Prostate gland (tissue), 2 donors: ENCODE data around the gene CENPB. TPM values are rescaled to one million over a fixed set of nuclear protein-coding genes. Genes with fewer than 3 reads are reported as not detected.

ENCODE experiments used
- DNase-seq: peaks from one replicate; pipeline ENCODE4 v3.0.0-alpha.2; 2019; ENCODE audit warnings: low spot score
- H3K27ac ChIP-seq, 2 donors: fragments of 200-600 bp; sonication (generic); 2 replicates each; pipeline ENCODE4 v1.5.1; 2017 to 2019
- H3K27me3 ChIP-seq: fragments of 200-600 bp; sonication (generic); replicated peaks from 2 replicates; pipeline ENCODE4 v1.5.1; 2019; ENCODE audit not compliant: insufficient read depth
- H3K36me3 ChIP-seq, 2 donors: fragments of 200-600 bp; sonication (generic); 1 replicate in 1 of 2; 2 replicates in 1 of 2; pipeline versions ENCODE4 v1.5.1 to v1.8.1; 2017 to 2019
- H3K4me1 ChIP-seq: fragments of 200-600 bp; sonication (generic); replicated peaks from 2 replicates; pipeline ENCODE4 v1.5.1; 2019
- H3K4me3 ChIP-seq, 2 donors: fragments of 200-600 bp; sonication (generic); 2 replicates each; pipeline ENCODE4 v1.5.1; 2017 to 2019
- H3K9me3 ChIP-seq: fragments of 200-600 bp; sonication (generic); 2 replicates; pipeline ENCODE4 v1.5.1; 2017
- CTCF ChIP-seq, 4 experiments: fragments of 200-600 bp in 2 of 4; fragments of 450-650 bp in 2 of 4; sonication (generic) in 2 of 4; IDR thresholded peaks; 1 replicate in 3 of 4; 2 replicates in 1 of 4; pipeline ENCODE4 v1.5.1; 2016 to 2019; ENCODE audit warnings: antibody characterized with exemption in 4 of 4, mild to moderate bottlenecking in 2 of 4, moderate library complexity in 2 of 4
- POLR2A ChIP-seq: fragments of 450-650 bp; IDR thresholded peaks from one replicate; pipeline ENCODE4 v1.6.1; 2016; ENCODE audit warnings: antibody characterized with exemption, mild to moderate bottlenecking
- POLR2AphosphoS5 ChIP-seq: sonication (generic); formaldehyde crosslinking; IDR thresholded peaks from one replicate; pipeline ENCODE4 v1.6.1; 2017; ENCODE audit warnings: antibody characterized with exemption
- WGBS: methylation state at CpG from one replicate; pipeline ENCODE4 v1.1.5; 2018; 5-methylcytosine and 5-hydroxymethylcytosine counted together
- intact Hi-C: fragments of 100-400 bp; cut with DNase I; formaldehyde crosslinking; loops from one replicate; pipeline ENCODE4 v1.14.2; 2022
- total RNA-seq, 2 donors: library from RNA; depleted of rRNA; stranded (reverse); fragments of >200 nt; gene quantifications; one replicate each; pipeline ENCODE4 v1.1.0, GENCODE V29; 2016

CENPB gene
- total RNA-seq, 2 donors from 2014 or later, result 76.6 to 86.9 TPM

DNA sequence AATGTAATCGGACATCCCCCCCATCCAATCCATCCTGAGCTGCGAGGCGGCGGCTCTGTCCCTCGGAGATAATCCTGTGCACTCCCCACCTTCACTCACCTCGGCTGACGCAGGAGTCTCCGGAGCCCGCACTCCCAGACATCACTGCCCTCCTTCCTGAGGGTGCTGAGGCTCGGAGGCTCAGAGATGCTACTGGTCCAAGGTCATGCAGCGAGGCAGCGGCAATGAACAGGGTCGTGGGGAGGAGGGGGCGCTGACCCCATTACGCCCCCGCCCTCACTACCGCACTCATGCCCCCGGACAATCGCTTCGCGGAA lies 19.5 kb downstream of the CENPB start:
- no peak overlapping the region for H3K27ac ChIP-seq
- intact Hi-C loops, result loop anchor here (5.0 kb wide), 1 partner anchor 90 kb away; no protein-coding TSS in a partner anchor

GRCh38 chr20:3766422-3767109 lies 20.0 kb downstream of the CENPB start:
- Histone ChIP-seq H3K27me3 (no peaks in the 10 kb centered on the region), H3K36me3 (no peaks in the 10 kb centered on the region), H3K27ac (no peak overlapping the region), H3K9me3 (no peaks in the 10 kb centered on the region), H3K4me1 (no peaks in the 10 kb centered on the region), H3K4me3 (peak overlapping the region; percentile 53 to 54)
- no peak for DNase-seq
- intact Hi-C loops, result loop anchor here (5.0 kb wide), 1 partner anchor 89 kb away; no protein-coding TSS in a partner anchor
- WGBS, result 18% methylated on average over 9 of the region's 9 CpGs
- TF ChIP-seq POLR2A (no peak), POLR2AphosphoS5 (no peak)

More for the DNA sequence above, 19.5 kb downstream of the CENPB start:
- no peaks in the 10 kb centered on the region for H3K9me3 ChIP-seq
- DNase-seq, result no peak
- H3K36me3 ChIP-seq, result no peaks in the 10 kb centered on the region
- H3K27me3 ChIP-seq, result no peaks in the 10 kb centered on the region
- 0% methylated on average over 21 of the region's 21 CpGs for WGBS
- peak overlapping the region; percentile 53 to 54 for H3K4me3 ChIP-seq
- no peaks in the 10 kb centered on the region for H3K4me1 ChIP-seq
- no peak for TF ChIP-seq CTCF (IDR thresholded peaks at IDR 0.05)
- no peak for TF ChIP-seq POLR2A

- Histone ChIP-seq H3K27ac (no peak overlapping the region), H3K36me3 (no peaks in the 10 kb centered on the region), H3K4me1 (no peaks in the 10 kb centered on the region), H3K4me3 (no peak overlapping the region), H3K27me3 (no peaks in the 10 kb centered on the region), H3K9me3 (no peaks in the 10 kb centered on the region)
- DNase-seq, result no peak
- 70% methylated on average over 3 of the region's 3 CpGs for WGBS
- intact Hi-C loops, result loop anchor here (5.0 kb wide), 1 partner anchor 88 kb away; no protein-coding TSS in a partner anchor
- TF ChIP-seq POLR2A, result no peak
- TF ChIP-seq CTCF (IDR thresholded peaks at IDR 0.05), result no peak
- no peak for TF ChIP-seq POLR2AphosphoS5
Measured at GRCh38 chr20:3765171-3765882, 21.2 kb downstream of the CENPB start.

GRCh38 chr20:3764659-3765058 lies 21.9 kb downstream of the CENPB start:
- no peak for DNase-seq
- TF ChIP-seq POLR2A (no peak), POLR2AphosphoS5 (no peak), CTCF (IDR thresholded peaks at IDR 0.05) (no peak)
- H3K27ac ChIP-seq, result no peak overlapping the region
- H3K9me3 ChIP-seq, result no peaks in the 10 kb centered on the region
- whole genome bisulfite sequencing, result 98% methylated on average over 3 of the region's 3 CpGs
- intact Hi-C loops, result loop anchor here (5.0 kb wide), 1 partner anchor 87 kb away; no protein-coding TSS in a partner anchor
- H3K36me3 ChIP-seq, result no peaks in the 10 kb centered on the region
- no peak overlapping the region for H3K4me3 ChIP-seq
- no peaks in the 10 kb centered on the region for H3K27me3 ChIP-seq
- H3K4me1 ChIP-seq, result no peaks in the 10 kb centered on the region

- Histone ChIP-seq H3K4me3 (no peak overlapping the region), H3K9me3 (no peaks in the 10 kb centered on the region), H3K27ac (no peak overlapping the region), H3K4me1 (no peaks in the 10 kb centered on the region), H3K27me3 (no peaks in the 10 kb centered on the region), H3K36me3 (no peaks in the 10 kb centered on the region)
- TF ChIP-seq CTCF (IDR thresholded peaks at IDR 0.05) (no peak), POLR2AphosphoS5 (no peak), POLR2A (no peak)
- WGBS, result 89% methylated on average over 8 of the region's 8 CpGs
- intact Hi-C loops, result no loop called here
- DNase-seq, result no peak
Measured at GRCh38 chr20:3763671-3764601, 22.6 kb downstream of the CENPB start.
